Right lung (tissue), 5 donors: Measurements from ENCODE around the gene CTTNBP2. TPM values are rescaled to one million over a fixed set of nuclear protein-coding genes. Genes with fewer than 3 reads are reported as not detected.
"Not testable (repeated sequence)": the region's sequence is repeated elsewhere in the genome, so short reads cannot be mapped to it uniquely, and the experiment has no call there.

ENCODE experiments used
- DNase-seq, 2 donors: peaks; one replicate each; pipeline ENCODE4 v3.0.0-alpha.2; 2013
- polyA plus RNA-seq, 5 donors: library from polyadenylated mRNA; unstranded; fragments of 120-200 nt; gene quantifications; one replicate each; pipeline versions ENCODE4 v1.2.1 to v1.2.3, GENCODE V29; 2013; ENCODE audit warnings: inconsistent platforms in 1 of 5, low replicate concordance in 1 of 5; ENCODE audit not compliant: insufficient read length in 5 of 5, insufficient read depth in 1 of 5

The CTTNBP2 gene
- polyA plus RNA-seq, 5 donors = 14.8 to 22.0 (median 19.6) TPM

GRCh38 chr7:117750612-117751563, 122.4 kb downstream of the CTTNBP2 start:
- DNase-seq = peak in 1 of 2 donors; percentile 11

- DNase-seq = no peak
These were observed 131.3 kb downstream of the CTTNBP2 start for GRCh38 chr7:117741962-117742361.

GRCh38 chr7:117739085-117739484, 134.2 kb downstream of the CTTNBP2 start:
- no peak for DNase-seq

- DNase-seq = no peak
These were observed 135.3 kb downstream of the CTTNBP2 start for GRCh38 chr7:117737926-117738325.

- no peak for DNase-seq
These were observed 141.8 kb downstream of the CTTNBP2 start for GRCh38 chr7:117731455-117731854.

- DNase-seq = no peak
These were observed 142.9 kb downstream of the CTTNBP2 start for GRCh38 chr7:117730390-117730789.

- DNase-seq = no peak
These were observed 144.2 kb downstream of the CTTNBP2 start for GRCh38 chr7:117728890-117729624.

- DNase-seq = no peak
These were observed 148.3 kb downstream of the CTTNBP2 start for GRCh38 chr7:117724898-117725297.

- DNase-seq = no peak
These were observed 153.9 kb downstream of the CTTNBP2 start for GRCh38 chr7:117719377-117719776.

- no peak for DNase-seq
These were observed 155.0 kb downstream of the CTTNBP2 start for GRCh38 chr7:117718116-117718835.

- no peak for DNase-seq
These were observed 155.9 kb downstream of the CTTNBP2 start for GRCh38 chr7:117717357-117717756.

- no peak for DNase-seq
These were observed 156.4 kb downstream of the CTTNBP2 start for GRCh38 chr7:117716707-117717299.

GRCh38 chr7:117715784-117716445, 157.3 kb downstream of the CTTNBP2 start:
- DNase-seq = peak; percentile 42 to 45

- DNase-seq = no peak
These were observed 161.7 kb downstream of the CTTNBP2 start for GRCh38 chr7:117711556-117711955.

- DNase-seq = not testable (repeated sequence)
These were observed 165.1 kb downstream of the CTTNBP2 start for GRCh38 chr7:117708173-117708572.

- DNase-seq = no peak
These were observed 166.2 kb downstream of the CTTNBP2 start for GRCh38 chr7:117707080-117707479.

- no peak for DNase-seq
These were observed 167.0 kb downstream of the CTTNBP2 start for GRCh38 chr7:117706210-117706609.

GRCh38 chr7:117705630-117706029, 167.6 kb downstream of the CTTNBP2 start:
- DNase-seq = no peak

- DNase-seq = no peak
These were observed 169.2 kb downstream of the CTTNBP2 start for GRCh38 chr7:117704063-117704462.

- no peak for DNase-seq
These were observed 175.2 kb downstream of the CTTNBP2 start for GRCh38 chr7:117698018-117698417.

GRCh38 chr7:117692338-117692737, 180.9 kb downstream of the CTTNBP2 start:
- DNase-seq = no peak
